Activated naive CD4-positive, alpha-beta T cell treated with anti-CD3 and anti-CD28 coated beads, Interleukin-2, amount 10 ng/mL, durations not matched to agents 7 days and 5 days (primary cell): ENCODE results near the gene MRPL41.
A peak's percentile ranks its signal among the peaks of the same experiment; 100 is the strongest.

Experiments used
- CTCF ChIA-PET: fragments of 350-600 bp; sonication (Branson Sonifier 250); formaldehyde crosslinking; loops from one replicate; lab custom pipeline; 2021; ENCODE audit warnings: antibody characterized with exemption; lab: Charles Lee
- DNase-seq: peaks from one replicate; pipeline ENCODE4 v3.0.0-alpha.2; 2020
- H3K27ac Mint-ChIP-seq: one replicate; pipeline ENCODE4 v1.8.0; 2021; ENCODE audit warnings: mild to moderate bottlenecking, moderate library complexity, mixed read lengths
- H3K27me3 Mint-ChIP-seq: one replicate; pipeline ENCODE4 v1.8.0; 2021; ENCODE audit warnings: mild to moderate bottlenecking, mixed read lengths
- H3K36me3 Mint-ChIP-seq: one replicate; pipeline ENCODE4 v1.8.0; 2021; ENCODE audit warnings: mixed read lengths
- H3K4me1 Mint-ChIP-seq: one replicate; pipeline ENCODE4 v1.8.0; 2021; ENCODE audit warnings: mixed read lengths
- H3K4me3 Mint-ChIP-seq: one replicate; pipeline ENCODE4 v1.8.0; 2021; ENCODE audit warnings: mild to moderate bottlenecking, moderate library complexity, mixed read lengths
- H3K9me3 Mint-ChIP-seq: one replicate; pipeline ENCODE4 v1.8.0; 2021; ENCODE audit warnings: mixed read lengths

MRPL41 gene

GRCh38 chr9:137578518-137579258 lies 27.0 kb downstream of the MRPL41 start, which contains the start of gene DPH7:
Gene DPH7, minus strand, starts transcription at chr9:137578925. Its CDS starts 148 bp downstream, at chr9:137578777.
- H3K36me3 Mint-ChIP-seq: peaks cover 28% of the 10 kb centered on the region
- H3K27ac Mint-ChIP-seq: peak within 1 kb of the TSS; percentile 79
- H3K4me3 Mint-ChIP-seq: peak within 1 kb of the TSS; percentile 82
- H3K9me3 Mint-ChIP-seq: no peaks in the 10 kb centered on the region
- CTCF ChIA-PET: interaction anchor here (0.6 to 1.9 kb wide), 6 partner anchors 9 to 218 kb away, joined by 3 to 12 read pairs (median 4); partner anchors contain the start of genes MRPL41 and ZMYND19
- no peaks in the 10 kb centered on the region for H3K27me3 Mint-ChIP-seq
- DNase-seq: peak; percentile 96
- peaks cover 35% of the 10 kb centered on the region for H3K4me1 Mint-ChIP-seq

DNA sequence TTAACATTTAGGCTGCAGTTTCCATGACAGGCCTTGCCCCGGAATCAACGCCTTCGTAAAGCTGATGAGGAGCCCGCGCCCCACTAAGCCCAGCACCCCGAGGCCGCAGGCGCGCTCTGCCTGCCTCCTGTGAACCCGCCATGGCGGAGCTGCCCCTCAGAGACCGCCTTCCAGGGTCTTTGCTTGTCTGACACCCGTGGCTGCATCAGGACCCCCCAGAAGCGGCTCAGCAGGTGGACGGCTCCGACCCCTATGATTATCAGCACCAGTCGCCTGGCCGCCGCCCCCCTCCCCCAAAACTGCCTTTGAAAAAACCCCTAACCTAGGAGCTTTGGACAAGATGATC lies 27.6 kb downstream of the MRPL41 start:
- Mint-ChIP-seq H3K36me3 (peaks cover 25% of the 10 kb centered on the region), H3K27ac (peak overlapping the region; percentile 74), H3K4me3 (peak overlapping the region; percentile 82), H3K4me1 (peaks cover 35% of the 10 kb centered on the region), H3K9me3 (no peaks in the 10 kb centered on the region), H3K27me3 (no peaks in the 10 kb centered on the region)
- DNase-seq: no peak
- CTCF ChIA-PET: interaction anchor here (0.6 to 1.9 kb wide), 6 partner anchors 9 to 217 kb away, joined by 3 to 12 read pairs (median 4); partner anchors contain the start of genes MRPL41 and ZMYND19

DNA sequence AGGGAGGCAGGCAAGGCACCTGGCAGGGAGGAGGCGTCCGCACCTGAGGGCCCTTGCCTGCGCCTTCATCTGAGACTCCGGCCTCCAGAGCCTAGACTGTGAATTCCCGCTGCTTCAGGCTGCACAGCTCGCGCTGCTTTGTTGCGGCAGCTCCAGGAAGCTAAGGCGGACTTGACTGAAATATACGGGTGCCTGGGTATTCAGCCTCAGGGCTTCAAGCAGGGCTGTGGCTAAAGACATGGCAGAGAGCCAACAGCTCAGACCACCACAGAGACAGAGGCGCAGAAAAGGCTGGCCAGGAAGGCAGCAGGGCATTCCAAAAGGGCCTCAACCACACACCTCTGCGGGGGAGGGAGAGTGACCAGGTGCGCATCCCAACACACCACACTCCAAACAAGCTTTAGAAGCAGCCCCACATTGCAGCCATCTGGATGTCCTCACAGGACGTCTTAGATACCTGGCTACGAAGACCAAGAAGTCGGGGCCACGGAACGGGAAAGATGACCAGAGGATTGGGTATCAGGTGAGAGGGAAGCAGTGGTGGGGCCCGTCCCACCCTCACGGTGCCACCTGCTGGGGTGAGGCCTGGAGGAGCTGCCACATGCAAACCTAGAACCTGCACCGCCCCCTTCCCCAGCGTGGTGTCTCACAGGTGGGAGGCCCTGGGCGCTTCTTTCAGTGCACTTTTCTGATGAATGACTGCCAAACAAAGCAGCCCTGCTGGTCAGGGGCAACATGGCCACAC lies 28.7 kb downstream of the MRPL41 start:
- CTCF ChIA-PET: interaction anchor here (0.6 to 1.9 kb wide), 6 partner anchors 8 to 115 kb away, joined by 3 to 12 read pairs (median 4); partner anchors contain the start of gene MRPL41
- no peak overlapping the region for H3K4me3 Mint-ChIP-seq
- H3K9me3 Mint-ChIP-seq: no peaks in the 10 kb centered on the region
- no peaks in the 10 kb centered on the region for H3K27me3 Mint-ChIP-seq
- no peak overlapping the region for H3K27ac Mint-ChIP-seq
- peaks cover 32% of the 10 kb centered on the region for H3K4me1 Mint-ChIP-seq
- no peak for DNase-seq
- H3K36me3 Mint-ChIP-seq: peaks cover 17% of the 10 kb centered on the region

GRCh38 chr9:137580954-137581322 lies 29.3 kb downstream of the MRPL41 start:
- H3K27me3 Mint-ChIP-seq: no peaks in the 10 kb centered on the region
- peaks cover 27% of the 10 kb centered on the region for H3K4me1 Mint-ChIP-seq
- CTCF ChIA-PET: interaction anchor here (0.7 to 1.6 kb wide), 4 partner anchors 22 to 114 kb away, joined by 3 to 4 read pairs (median 4); no protein-coding TSS in a partner anchor
- H3K36me3 Mint-ChIP-seq: peaks cover 12% of the 10 kb centered on the region
- no peak for DNase-seq
- H3K4me3 Mint-ChIP-seq: no peak overlapping the region
- no peaks in the 10 kb centered on the region for H3K9me3 Mint-ChIP-seq
- H3K27ac Mint-ChIP-seq: no peak overlapping the region

DNA sequence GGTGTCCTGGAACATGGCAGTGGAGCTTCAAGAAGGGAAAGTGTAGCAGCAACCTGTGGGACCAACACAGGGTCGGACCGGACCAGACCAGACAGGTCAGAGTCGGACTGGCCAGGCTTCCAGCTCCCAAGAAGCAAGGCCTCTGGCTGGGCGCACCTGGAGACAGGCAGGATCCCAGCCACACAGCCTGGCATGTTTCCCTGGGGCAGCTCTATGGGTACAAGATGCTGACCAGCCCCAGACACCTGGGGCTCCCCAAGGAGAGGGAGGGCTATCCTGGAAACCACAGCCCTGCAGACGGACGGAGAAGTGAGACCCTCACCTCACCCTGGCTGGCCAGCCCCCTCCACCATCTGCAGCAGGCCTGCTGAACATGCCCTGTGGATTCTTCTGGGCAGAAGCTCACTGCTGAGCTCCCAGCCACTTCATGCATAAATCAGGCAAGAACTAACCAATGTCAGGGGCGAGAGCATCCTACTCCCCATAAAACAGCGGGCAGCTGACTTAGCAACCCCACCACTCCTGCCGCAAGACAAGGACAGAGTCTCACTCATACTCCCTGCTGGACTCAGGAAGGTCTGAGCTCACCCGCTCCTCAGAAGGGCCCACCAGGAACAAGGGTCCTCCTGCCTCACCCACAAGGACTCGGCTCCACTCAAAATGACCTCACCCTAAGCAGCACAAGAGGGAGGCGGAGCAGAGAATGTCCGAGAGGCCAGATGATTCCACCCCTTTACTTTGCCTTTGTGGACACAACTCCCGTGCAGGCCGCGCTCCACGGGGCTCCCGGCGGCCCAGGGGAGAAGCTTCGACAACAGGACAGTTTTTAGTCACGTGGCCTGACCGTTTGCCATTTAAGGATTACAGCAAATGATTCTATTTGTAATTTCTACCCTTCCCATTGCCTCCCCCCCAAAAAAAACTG lies 29.9 kb downstream of the MRPL41 start:
- peaks cover 20% of the 10 kb centered on the region for H3K4me1 Mint-ChIP-seq
- no peak overlapping the region for H3K27ac Mint-ChIP-seq
- H3K4me3 Mint-ChIP-seq: no peak overlapping the region
- H3K27me3 Mint-ChIP-seq: no peaks in the 10 kb centered on the region
- H3K36me3 Mint-ChIP-seq: peaks cover 16% of the 10 kb centered on the region
- no peak for DNase-seq
- no peaks in the 10 kb centered on the region for H3K9me3 Mint-ChIP-seq
- CTCF ChIA-PET: interaction anchor here (0.7 to 1.6 kb wide), 5 partner anchors 9 to 114 kb away, joined by 3 to 4 read pairs (median 3); partner anchors contain the start of gene ZMYND19

- Mint-ChIP-seq H3K4me3 (no peak overlapping the region), H3K36me3 (peaks cover 14% of the 10 kb centered on the region), H3K9me3 (no peaks in the 10 kb centered on the region), H3K27ac (no peak overlapping the region), H3K27me3 (no peaks in the 10 kb centered on the region), H3K4me1 (peaks cover 14% of the 10 kb centered on the region)
- CTCF ChIA-PET: interaction anchor here (1.6 kb wide), 1 partner anchor 113 kb away, joined by 3 read pairs; no protein-coding TSS in a partner anchor
- peak; percentile 53 for DNase-seq
These were observed 30.7 kb downstream of the MRPL41 start for GRCh38 chr9:137582286-137582860.

DNA sequence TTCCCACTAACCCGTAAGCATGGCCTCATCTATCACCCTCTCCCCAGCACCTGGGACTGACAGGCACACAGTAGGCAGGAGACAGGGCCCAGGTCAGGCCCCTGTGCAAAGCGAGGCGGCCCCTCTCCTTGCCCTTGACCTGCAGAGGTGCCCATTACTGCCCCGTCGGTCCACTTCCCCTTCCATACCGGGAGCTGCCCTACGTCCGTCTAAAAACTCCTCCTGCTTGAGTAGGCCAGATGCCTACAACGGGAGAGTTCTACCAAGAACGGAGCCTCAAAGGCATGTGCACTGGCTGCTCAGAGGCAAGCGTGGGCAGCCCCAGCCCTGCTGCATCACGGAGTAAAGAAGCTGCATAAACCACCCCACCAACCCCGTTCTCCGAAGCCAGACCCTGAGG lies 31.7 kb downstream of the MRPL41 start:
- Mint-ChIP-seq H3K36me3 (peaks cover 19% of the 10 kb centered on the region), H3K27me3 (no peaks in the 10 kb centered on the region), H3K27ac (no peak overlapping the region), H3K9me3 (no peaks in the 10 kb centered on the region), H3K4me3 (no peak overlapping the region), H3K4me1 (peaks cover 13% of the 10 kb centered on the region)
- DNase-seq: no peak
- CTCF ChIA-PET: no interaction called here

DNA sequence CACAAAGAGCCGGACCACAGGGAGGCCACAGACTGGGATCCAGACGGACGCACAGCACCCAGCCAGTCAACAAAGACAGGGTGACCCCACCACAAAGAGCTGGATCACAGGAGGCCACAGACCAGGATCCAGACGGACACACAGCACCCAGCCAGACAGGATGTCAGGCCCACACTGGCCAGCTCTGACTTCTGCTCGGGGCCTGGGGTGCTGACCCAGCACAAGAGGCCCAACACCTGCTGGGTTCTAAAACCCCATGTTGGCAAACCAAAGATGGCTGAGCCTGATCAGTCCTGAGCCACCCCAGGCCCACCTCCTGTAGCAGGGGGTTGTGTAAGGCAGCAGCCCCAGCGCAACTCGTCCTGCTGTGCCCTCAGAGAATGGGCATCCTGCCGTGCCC lies 32.3 kb downstream of the MRPL41 start:
- Mint-ChIP-seq H3K4me1 (peaks cover 18% of the 10 kb centered on the region), H3K27ac (no peak overlapping the region), H3K4me3 (no peak overlapping the region), H3K27me3 (no peaks in the 10 kb centered on the region), H3K36me3 (peaks cover 19% of the 10 kb centered on the region), H3K9me3 (no peaks in the 10 kb centered on the region)
- no peak for DNase-seq
- CTCF ChIA-PET: no interaction called here

- no peak for DNase-seq
- Mint-ChIP-seq H3K9me3 (no peaks in the 10 kb centered on the region), H3K4me3 (no peak overlapping the region), H3K27ac (no peak overlapping the region), H3K4me1 (peaks cover 23% of the 10 kb centered on the region), H3K27me3 (no peaks in the 10 kb centered on the region), H3K36me3 (peaks cover 21% of the 10 kb centered on the region)
- CTCF ChIA-PET: interaction anchor here (2.4 kb wide), 1 partner anchor 7 kb away, joined by 12 read pairs; the partner anchor contains the start of gene DPH7
These were observed 35.2 kb downstream of the MRPL41 start for GRCh38 chr9:137586854-137587253.

DNA sequence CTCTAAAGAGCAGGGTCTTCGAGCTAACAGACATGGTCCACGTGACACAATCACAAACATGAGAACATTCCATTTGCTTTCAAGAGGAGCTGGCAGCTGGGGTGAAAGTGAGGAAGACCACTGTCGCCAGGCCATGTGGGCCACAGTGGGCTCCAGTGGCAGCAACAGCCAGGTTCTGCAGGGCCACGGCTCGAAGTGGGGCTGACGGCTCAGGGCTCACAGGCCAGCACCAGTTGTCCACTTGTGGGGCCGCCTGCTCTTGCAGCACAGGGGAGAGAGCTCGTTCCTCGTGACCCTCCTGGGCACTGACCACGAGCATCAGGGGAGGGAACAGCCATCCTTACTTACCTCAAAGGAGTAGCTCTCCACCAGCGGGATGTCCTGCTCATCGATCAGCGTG lies 36.6 kb downstream of the MRPL41 start:
- H3K27me3 Mint-ChIP-seq: no peaks in the 10 kb centered on the region
- no peaks in the 10 kb centered on the region for H3K9me3 Mint-ChIP-seq
- H3K27ac Mint-ChIP-seq: no peak overlapping the region
- CTCF ChIA-PET: interaction anchor here (0.7 to 2.4 kb wide), 5 partner anchors 9 to 156 kb away, joined by 4 to 12 read pairs (median 4); partner anchors contain the start of gene DPH7
- peaks cover 26% of the 10 kb centered on the region for H3K4me1 Mint-ChIP-seq
- DNase-seq: no peak
- H3K36me3 Mint-ChIP-seq: peaks cover 14% of the 10 kb centered on the region
- H3K4me3 Mint-ChIP-seq: peak overlapping the region; percentile 84

- Mint-ChIP-seq H3K9me3 (no peaks in the 10 kb centered on the region), H3K4me1 (peaks cover 26% of the 10 kb centered on the region)
These were observed 37.2 kb downstream of the MRPL41 start for GRCh38 chr9:137588891-137589290.

GRCh38 chr9:137589441-137590122 lies 37.9 kb downstream of the MRPL41 start:
- H3K27me3 Mint-ChIP-seq: no peaks in the 10 kb centered on the region
- DNase-seq: peak; percentile 52

More at GRCh38 chr9:137588891-137589290, 37.2 kb downstream of the MRPL41 start:
- Mint-ChIP-seq H3K4me3 (peak overlapping the region; percentile 84), H3K36me3 (peaks cover 14% of the 10 kb centered on the region), H3K27me3 (no peaks in the 10 kb centered on the region), H3K27ac (no peak overlapping the region)
- DNase-seq: no peak
- CTCF ChIA-PET: interaction anchor here (0.7 to 2.4 kb wide), 5 partner anchors 9 to 156 kb away, joined by 4 to 12 read pairs (median 4); partner anchors contain the start of gene DPH7

More at GRCh38 chr9:137589441-137590122, 37.9 kb downstream of the MRPL41 start:
- Mint-ChIP-seq H3K27ac (peak overlapping the region; percentile 72), H3K4me1 (peaks cover 26% of the 10 kb centered on the region), H3K36me3 (peaks cover 14% of the 10 kb centered on the region), H3K4me3 (peak overlapping the region; percentile 84), H3K9me3 (no peaks in the 10 kb centered on the region)
- CTCF ChIA-PET: interaction anchor here (1.5 to 2.4 kb wide), 3 partner anchors 10 to 83 kb away, joined by 3 to 12 read pairs (median 4); partner anchors contain the start of gene DPH7
